ENCODE measurements around the gene DNAH17.

The DNAH17 gene

GRCh38 chr17:78523934-78524655 lies 53.1 kb downstream of the DNAH17 start:
- no peak overlapping the region for H2AFZ ChIP-seq
- TF ChIP-seq CTCF (IDR thresholded peaks at IDR 0.05), result no peak
- no peaks in the 10 kb centered on the region for H3K9me3 ChIP-seq (ENCODE audit: control insufficient read depth, low read length)
- H3K9ac ChIP-seq, result no peak overlapping the region
- no peak overlapping the region for H3K27ac ChIP-seq
- no peaks in the 10 kb centered on the region for H3K4me1 ChIP-seq
- no peaks in the 10 kb centered on the region for H3K79me2 ChIP-seq
- H3K27me3 ChIP-seq (ENCODE audit: control insufficient read depth, insufficient read depth, low read length), result no peaks in the 10 kb centered on the region
- H3K4me2 ChIP-seq (ENCODE audit: low read length), result no peak overlapping the region
- H3K36me3 ChIP-seq (ENCODE audit: control insufficient read depth, insufficient read depth, low read length), result no peaks in the 10 kb centered on the region
- no peak overlapping the region for H3K4me3 ChIP-seq (ENCODE audit: low read depth, low read length)

DNA sequence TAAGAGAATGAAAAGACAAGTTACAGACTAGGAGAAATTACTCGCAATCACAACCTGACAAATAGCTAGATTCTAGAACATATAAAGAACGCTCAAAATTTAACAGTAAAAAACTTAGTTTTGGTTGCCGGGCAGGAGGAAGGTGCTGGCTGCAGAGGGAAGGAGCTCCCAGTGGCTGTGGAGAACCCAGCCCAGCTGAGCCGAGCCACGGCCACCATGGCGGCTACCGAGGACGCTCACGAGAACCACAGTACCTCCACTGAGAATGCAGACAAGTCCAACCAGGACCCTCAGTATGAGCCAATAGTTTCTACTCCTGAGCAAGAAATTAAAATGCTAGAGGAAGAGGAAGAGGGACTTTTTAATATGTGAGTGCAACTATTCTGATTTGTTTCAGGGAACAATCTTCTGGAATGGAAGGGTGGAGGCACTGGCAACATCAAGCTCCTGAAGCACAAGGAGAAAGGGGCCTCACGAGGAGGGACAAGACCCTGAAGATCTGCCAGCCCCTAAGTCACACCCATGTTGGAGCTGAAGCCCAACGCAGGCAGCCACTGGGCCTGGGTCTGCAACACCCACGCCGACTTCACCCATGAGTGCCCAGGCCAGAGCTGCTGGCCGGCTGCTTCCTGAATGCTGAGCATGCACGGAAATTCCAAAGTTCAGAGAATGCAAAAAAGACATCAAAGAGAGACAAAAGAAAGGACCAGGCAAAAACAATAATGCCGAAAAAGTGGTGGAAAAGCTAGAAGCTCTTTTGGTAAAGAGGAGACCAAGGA lies 55.0 kb downstream of the DNAH17 start:
- no peak for TF ChIP-seq CTCF (IDR thresholded peaks at IDR 0.05)
- H3K36me3 ChIP-seq (ENCODE audit: control insufficient read depth, insufficient read depth, low read length), result no peaks in the 10 kb centered on the region
- no peak overlapping the region for H3K4me2 ChIP-seq (ENCODE audit: low read length)
- H2AFZ ChIP-seq, result no peak overlapping the region
- no peak overlapping the region for H3K9ac ChIP-seq
- no peaks in the 10 kb centered on the region for H3K4me1 ChIP-seq
- no peaks in the 10 kb centered on the region for H3K79me2 ChIP-seq
- H3K9me3 ChIP-seq (ENCODE audit: control insufficient read depth, low read length), result no peaks in the 10 kb centered on the region
- no peak overlapping the region for H3K4me3 ChIP-seq (ENCODE audit: low read depth, low read length)
- H3K27ac ChIP-seq, result no peak overlapping the region
- H3K27me3 ChIP-seq (ENCODE audit: control insufficient read depth, insufficient read depth, low read length), result no peaks in the 10 kb centered on the region

- Histone ChIP-seq H3K4me3 (ENCODE audit: low read depth, low read length) (no peak overlapping the region), H3K9me3 (ENCODE audit: control insufficient read depth, low read length) (no peaks in the 10 kb centered on the region), H3K4me2 (ENCODE audit: low read length) (no peak overlapping the region), H3K4me1 (no peaks in the 10 kb centered on the region), H3K27me3 (ENCODE audit: control insufficient read depth, insufficient read depth, low read length) (no peaks in the 10 kb centered on the region), H3K27ac (no peak overlapping the region), H2AFZ (no peak overlapping the region), H3K36me3 (ENCODE audit: control insufficient read depth, insufficient read depth, low read length) (no peaks in the 10 kb centered on the region), H3K79me2 (no peaks in the 10 kb centered on the region), H3K9ac (no peak overlapping the region)
- no peak for TF ChIP-seq CTCF (IDR thresholded peaks at IDR 0.05)
Measured at GRCh38 chr17:78517421-78517820, 59.8 kb downstream of the DNAH17 start.

DNA sequence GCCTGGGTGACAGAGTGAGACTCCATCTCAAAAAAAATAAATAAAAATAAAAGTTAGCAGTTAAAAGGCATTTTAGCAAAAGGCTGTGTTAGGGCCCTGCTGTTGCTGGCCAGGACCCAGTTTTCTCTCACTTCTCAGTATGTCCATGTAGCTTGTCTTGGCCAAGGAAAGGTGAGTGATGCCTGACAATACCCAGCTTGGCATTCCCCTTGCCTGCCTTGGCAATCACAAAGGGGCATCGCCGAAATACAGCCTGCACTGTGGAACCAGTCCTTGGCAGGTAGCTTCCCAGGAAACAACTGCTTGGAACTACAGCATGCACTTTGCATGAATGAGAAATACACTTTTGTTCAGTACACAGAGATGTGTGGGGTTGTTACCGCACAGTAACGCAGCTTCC lies 61.7 kb downstream of the DNAH17 start:
- H3K27ac ChIP-seq, result no peak overlapping the region
- H3K4me2 ChIP-seq (ENCODE audit: low read length), result no peak overlapping the region
- no peak for TF ChIP-seq CTCF (IDR thresholded peaks at IDR 0.05)
- no peaks in the 10 kb centered on the region for H3K9me3 ChIP-seq (ENCODE audit: control insufficient read depth, low read length)
- H3K79me2 ChIP-seq, result no peaks in the 10 kb centered on the region
- H3K36me3 ChIP-seq (ENCODE audit: control insufficient read depth, insufficient read depth, low read length), result no peaks in the 10 kb centered on the region
- no peaks in the 10 kb centered on the region for H3K27me3 ChIP-seq (ENCODE audit: control insufficient read depth, insufficient read depth, low read length)
- H3K4me1 ChIP-seq, result no peaks in the 10 kb centered on the region
- no peak overlapping the region for H3K9ac ChIP-seq
- H3K4me3 ChIP-seq (ENCODE audit: low read depth, low read length), result no peak overlapping the region
- no peak overlapping the region for H2AFZ ChIP-seq
